Measurements from ENCODE around the gene ZNF595.
A peak's percentile ranks its signal among the peaks of the same experiment; 100 is the strongest.
"Not testable (repeated sequence)": the region's sequence is repeated elsewhere in the genome, so short reads cannot be mapped to it uniquely, and the experiment has no call there.

ZNF595 gene

DNA sequence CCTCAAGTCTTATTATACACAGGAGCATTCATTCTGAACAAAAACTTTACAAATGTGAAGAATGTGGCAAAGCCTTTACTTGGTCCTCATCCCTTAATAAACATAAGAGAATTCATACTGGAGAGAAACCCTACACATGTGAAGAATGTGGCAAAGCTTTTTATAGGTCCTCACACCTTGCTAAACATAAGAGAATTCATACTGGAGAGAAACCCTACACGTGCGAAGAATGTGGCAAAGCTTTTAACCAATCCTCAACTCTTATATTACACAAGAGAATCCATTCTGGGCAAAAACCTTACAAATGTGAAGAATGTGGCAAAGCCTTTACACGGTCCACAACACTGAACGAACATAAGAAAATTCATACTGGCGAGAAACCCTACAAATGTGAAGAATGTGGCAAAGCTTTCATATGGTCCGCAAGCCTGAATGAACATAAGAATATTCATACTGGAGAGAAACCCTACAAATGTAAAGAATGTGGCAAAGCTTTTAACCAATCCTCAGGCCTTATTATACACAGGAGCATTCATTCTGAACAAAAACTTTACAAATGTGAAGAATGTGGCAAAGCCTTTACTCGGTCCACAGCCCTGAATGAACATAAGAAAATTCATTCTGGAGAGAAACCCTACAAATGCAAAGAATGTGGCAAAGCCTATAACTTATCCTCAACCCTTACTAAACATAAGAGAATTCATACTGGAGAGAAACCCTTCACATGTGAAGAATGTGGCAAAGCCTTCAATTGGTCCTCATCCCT, 33.6 kb downstream of the ZNF595 start:
- DNase-seq: not testable (repeated sequence)

DNA sequence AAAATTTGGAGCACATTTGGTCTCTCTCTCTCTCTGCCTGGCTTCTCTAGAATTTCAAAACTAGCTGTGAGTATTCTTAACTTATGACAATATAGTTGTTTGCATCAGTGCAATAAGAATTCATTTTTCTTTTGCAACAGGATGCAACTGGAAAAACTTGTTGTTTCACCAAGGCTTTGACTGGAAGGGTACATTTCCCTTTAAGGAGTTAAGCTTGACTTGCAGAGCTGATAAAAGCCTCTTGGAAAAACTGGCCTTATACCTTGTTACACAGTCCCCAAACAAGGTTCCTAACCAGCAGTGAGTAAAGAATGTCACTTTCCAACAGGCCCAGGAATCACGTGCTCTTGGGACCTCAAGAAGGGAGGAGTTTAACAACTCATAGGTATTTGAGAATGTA, 45.3 kb downstream of the ZNF595 start:
- no peak for DNase-seq

DNA sequence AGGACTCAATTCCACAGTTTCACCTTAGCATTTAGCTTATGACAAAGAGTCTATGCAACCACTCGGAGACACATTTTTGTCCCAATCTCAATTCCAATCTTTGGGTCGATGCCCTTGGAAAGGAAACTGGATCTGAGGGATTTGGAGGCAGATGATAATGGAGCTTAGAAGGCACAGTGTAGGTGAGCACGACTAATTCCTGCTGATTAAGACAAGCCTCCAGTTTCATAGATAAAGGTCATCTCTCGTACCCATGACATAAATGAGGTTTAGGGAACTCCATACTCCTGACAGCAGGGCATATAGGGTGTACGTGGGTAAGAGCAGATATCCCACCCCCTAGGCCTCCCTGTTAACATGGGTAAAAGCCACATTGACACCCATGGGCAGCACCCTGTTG, 46.7 kb downstream of the ZNF595 start:
- DNase-seq: no peak

DNA sequence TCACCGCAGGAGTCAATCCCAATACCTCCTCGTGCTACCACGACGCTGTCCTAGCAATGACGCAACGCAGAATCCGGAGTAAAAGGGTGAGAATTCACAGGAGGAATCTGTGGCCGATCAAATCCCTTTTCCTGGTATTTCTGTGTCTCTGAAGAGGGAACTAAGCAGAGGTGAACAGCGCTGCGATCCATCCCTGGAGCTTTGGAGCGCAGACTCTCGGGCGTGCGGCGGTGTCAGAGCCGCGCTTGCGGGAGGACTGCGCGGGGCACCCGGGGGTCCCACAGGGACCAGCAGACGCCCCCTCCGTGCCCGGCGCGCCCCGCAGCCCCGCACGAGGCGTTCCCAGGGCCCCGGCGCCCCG, 53.9 kb downstream of the ZNF595 start:
- DNase-seq: no peak

DNA sequence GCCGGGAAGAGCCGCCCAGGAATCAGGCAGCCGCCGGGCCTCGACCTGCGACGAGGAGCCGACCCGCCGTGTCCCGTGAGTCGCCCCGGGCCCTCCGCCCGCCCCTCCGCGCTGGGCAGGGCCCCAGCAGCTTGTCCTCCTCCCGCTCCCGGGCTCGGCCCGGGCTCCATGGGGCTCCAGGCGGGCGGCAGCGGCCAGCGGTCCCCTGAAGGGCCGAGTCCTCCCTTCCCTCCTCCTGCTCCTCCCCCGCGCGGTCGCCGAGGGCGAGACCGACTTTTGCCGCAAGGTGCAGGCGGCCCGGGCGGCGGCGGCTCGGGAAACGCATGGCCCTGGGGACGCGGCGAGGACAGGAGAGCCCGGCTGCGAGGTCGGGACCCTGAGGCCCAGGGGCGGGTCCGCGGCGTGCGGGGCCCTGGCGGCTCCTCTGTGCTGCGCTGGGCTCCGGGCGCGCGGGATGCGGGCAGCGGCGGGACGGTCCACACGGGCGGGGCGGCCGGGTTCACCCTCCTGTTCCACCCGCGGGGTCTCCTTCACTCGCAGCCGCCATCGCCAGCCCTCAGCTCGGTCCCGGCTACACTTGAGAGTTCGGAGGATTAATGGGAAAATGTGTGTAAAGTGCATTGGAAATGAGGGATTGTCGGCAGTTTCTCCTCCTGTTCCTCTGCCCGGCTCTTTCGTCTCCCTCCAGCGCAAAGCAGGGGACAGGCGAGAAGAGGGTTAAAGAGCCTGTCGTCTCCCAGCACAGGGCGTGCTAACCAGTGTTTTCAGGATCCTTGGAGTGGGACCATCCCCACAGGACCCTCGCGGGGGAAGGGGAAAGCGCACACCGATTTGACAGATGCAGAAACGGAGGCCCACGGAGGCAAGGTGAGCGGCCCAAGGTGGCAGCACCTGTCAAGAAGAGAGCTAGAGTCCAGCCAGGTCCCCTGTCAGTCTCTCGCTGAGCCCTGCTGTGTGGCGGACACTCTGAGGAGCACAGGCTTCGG, 54.6 kb downstream of the ZNF595 start:
- DNase-seq: no peak

DNA sequence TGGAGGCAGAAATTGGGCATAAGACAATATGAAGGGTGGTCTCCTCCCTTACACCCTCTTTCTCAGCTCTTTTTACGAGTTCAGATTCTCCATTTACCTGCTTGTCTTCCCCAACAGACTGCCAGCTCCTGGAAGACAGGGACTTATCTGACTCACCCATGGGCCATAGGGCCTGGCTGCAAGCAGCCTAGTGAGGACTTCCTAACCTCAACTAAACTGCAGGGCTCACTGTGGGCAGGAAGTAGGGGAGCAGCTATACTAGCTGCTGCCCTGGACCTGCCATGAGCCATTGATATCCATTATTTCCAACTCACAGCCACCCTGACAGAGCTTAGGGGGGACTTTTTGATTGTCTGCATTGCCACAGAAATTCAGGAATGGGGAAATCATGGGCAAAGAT, 59.6 kb downstream of the ZNF595 start:
- DNase-seq: no peak

DNA sequence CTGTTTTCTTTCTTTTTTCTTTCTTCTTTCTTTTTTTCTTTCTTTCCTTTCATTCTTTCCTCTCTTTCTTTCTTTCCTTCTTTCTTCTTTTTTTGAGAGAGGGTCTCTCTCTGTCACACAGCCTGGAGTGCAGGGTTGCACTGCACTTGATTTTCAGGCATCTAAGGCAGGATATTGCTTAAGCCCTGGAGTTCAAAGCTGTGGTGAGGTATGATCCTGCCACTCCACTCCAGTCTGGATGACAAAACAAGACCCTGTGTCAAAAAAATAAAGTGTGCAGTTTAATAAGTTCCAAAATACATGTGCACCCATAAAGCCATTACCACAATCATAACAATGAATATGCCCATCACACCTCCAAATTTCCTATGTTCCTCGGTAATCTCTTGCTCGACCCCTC, 60.6 kb downstream of the ZNF595 start:
- DNase-seq: no peak

DNA sequence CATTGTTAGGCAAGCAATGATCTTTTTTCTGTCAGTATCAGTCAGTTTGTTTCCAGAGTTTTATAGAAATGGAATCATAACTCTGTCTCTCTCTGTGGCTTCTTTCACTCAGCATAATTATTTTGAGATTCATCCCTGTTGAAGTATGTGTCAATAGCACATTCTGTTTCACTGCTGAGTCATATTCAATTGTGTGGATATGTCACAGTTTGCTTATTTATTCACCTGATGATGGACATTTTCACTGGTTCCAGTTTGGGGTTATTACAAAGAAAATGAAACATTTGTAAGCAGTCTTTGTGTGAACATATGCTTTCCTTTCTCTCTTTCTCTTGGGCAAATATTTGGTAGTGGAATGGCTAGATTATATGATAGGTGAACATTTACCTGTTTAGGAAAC, 61.0 kb downstream of the ZNF595 start:
- no peak for DNase-seq

DNA sequence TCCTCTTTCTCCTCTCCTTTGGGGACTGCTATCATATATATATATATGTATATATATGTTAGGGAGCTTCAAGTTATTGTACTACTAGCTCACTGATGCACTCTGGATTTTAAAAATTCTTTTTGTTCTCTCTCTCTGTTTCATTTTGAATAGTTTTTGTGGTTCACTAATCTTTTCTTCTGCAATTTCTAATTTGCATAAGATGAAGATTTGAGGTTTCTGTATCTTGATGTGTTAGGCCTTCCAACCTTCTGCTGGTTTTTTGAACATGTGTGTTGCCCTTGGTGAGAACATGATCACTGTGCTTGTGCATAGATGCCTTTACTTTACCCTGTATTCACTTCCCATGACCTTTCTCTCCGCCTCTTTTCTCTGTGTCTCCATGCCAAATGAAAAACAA, 63.4 kb downstream of the ZNF595 start:
- DNase-seq: no peak

DNA sequence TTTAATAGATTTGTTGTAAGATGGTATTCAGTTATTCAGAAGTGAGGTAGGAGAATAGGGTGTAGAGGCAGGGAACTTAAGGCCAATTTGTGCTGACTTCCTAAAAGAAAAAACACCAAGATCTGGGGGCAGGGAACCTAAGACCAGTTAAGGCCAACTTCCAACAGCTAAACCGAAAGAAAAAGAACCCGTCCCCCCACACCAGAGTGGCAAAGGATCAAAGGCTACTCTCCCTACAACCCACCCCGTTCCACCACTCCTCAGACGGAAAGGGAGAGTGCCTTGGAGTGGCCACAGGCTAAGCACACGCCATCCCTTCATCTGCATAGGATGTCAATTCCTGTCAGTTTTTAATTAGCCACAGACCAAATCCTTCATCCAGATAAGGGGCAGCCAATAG, 67.5 kb downstream of the ZNF595 start:
- no peak for DNase-seq

DNA sequence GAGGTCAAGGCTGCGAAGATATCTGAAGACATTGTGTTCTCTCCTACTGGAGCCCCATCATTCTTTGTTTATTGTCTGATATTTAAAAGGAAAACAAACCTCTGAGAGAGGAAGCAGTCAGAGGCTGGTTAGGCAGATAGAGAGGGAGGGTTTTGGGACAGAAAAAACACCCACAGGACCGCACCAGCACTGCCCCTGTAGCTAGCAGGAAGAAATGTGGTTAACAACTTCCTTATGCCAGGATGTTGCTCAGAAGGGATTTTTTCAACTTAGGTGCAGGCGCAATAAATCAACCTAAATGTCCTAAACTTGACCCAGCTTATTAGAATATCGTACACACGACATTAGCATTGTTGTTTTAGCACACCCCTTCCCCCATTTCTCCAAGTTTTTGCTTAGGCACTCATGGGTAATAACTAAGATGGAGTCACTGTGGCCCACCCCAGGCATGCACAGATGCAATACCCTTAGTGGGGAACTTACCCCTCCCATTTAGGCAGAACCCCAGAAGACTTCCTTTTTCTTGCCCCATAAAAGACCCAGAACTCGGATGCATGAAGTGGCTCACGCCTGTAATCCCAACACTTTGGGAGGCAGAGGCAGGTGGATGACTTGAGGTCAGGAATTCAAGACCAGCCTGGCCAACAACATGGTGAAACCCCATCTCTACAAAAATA, 68.4 kb downstream of the ZNF595 start:
- DNase-seq: no peak

DNA sequence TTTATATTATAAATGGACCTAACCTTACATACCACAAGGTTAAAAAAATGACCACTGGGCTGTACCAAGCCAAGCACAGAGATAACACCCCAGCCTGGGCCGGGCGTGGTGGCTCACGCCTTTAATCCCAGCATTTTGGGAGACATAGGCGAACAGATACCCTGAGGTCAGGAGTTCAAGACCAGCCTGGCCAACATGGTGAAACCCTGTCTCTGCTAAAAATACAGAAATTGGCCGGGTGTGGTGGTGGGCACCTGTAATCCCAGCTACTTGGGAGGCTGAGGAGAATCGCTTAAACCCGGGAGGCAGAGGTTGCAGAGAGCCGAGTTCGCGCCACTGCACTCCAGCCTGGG, 70.8 kb downstream of the ZNF595 start:
- not testable (repeated sequence) for DNase-seq

DNA sequence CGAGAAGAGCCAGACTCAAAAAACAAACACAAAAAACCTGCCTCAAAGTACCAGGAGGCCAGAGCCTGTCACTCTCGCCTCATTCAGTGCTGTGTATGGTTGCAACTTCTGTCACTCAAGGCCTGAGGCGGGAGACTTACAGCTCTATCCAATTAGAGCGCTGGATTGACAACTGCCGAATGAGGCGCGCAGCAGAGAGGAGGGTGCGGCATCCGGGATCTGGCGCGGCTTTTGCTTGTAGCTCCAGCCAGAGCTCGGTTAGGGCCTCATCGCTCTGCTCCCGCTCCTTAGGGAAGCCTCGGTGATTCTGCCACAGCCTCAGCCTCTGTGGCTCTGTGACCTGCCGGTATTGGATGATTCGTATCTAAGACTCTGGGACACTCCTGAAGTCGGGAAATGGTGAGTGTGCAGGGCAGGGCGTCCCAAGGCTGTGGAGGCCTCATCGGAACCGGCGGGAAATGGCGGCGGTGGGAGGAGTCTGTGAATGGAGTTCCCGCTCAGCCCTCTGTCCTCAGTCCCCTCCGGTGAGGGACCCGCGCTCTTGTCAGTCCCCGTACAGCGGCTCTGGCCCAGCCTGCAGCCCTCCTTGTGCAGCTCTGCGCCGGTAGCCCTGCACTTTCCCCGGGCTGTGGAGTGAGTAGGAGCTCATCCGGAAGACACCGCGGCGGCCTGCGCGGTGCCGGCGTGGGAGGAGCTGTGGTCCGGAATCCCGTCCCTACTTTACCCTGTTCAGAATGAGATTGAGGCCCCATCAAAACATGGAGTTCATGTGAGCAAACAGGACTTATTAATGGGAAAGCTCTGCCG, 71.4 kb downstream of the ZNF595 start, which contains the start of gene ZNF718:
TSS of gene ZNF718 (plus strand) at position 227 of the 807 bp plus-strand sequence. CDS start at position 397, 170 bp downstream.
- DNase-seq: peak; percentile 95

DNA sequence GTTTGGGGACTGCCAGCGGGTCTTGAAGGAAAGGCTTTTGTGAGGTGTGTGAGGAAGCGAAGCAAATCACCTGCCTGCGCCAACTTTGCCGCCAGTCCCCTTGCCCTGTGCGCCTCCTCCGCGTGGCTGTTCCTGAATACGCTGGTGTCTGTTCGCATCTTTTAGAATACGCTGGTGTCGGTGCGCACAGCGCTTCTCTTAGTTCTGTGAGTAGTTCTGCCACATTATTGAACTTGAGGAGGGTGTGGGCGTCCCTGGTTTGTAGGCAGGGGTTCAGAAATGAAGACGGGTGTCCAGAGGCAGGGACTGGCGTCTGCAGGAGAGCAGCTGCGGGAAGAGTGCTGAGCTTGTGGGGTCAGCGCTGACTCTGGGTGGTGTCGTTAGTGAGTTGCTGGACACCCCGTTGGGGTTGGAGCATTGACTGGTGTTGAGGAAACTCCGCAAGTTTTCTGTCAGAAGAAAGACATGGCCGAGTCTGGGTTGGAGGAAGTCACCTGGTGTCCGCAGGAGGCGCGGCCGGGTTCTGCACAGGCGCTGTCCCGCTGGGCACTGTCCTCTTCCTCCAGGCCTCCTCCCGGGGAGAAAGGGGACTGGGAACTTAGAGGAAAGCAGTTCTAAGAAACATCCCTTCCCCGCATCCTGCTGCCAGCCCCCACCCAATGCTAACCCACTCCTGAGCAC, 72.1 kb downstream of the ZNF595 start:
- no peak for DNase-seq

DNA sequence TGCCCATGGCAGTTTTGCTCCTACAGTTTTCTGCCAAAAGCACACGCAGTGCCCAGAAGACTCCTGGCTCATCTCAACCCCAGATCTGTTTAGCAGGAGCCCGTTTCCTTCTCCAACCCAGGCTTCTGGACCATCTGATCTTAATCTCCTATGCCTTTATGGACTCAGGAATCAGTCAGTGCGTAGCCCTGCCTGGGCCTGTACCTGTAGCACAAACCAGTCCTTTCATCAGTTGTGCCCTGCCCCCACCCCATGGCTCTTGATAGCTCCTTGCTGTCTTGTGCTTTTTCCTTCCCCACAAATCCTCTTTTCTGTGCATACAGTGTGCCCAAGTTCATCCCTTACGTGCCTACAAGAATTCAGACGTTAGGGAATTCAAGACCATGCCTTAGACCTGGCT, 72.7 kb downstream of the ZNF595 start:
- no peak for DNase-seq

DNA sequence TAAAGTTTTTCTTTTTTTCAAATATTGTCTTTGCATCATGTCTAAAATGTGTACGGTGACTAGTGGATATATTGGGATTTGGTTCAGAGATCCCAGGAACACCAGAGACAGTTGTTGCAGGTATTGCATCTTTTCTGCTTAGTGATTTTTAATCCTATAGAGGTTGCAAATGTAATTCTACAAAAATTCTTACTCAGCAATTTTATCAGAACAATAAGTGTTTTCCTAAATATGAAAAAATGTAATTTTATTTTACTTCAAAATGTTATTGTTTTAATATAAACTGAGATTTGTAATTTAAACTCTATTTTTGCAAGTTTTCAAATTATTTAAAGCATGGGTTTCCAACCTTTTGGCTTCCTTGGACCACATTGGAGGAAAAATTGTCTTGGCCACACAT, 79.4 kb downstream of the ZNF595 start:
- no peak for DNase-seq

Measured in amniotic stem cell (primary cell).